Caco-2 (cell line): ENCODE measurements around the gene SPOCK1. TPM values are rescaled to one million over a fixed set of nuclear protein-coding genes. Genes with fewer than 3 reads are reported as not detected.

ENCODE experiments used
- BruUV-seq: library from RNA; stranded (reverse); fragments of 400-500 nt; replicated peaks from 2 replicates; lab custom pipeline; 2021; lab: Mats Ljungman, UMichigan
- CTCF ChIA-PET: fragments of 300-600 bp; sonication (Branson Sonifier 250); formaldehyde crosslinking; loops from one replicate; lab custom pipeline; 2022; ENCODE audit warnings: antibody characterized with exemption; lab: Charles Lee
- POLR2A ChIA-PET: fragments of 300-600 bp; sonication (Branson Sonifier 250); formaldehyde crosslinking; loops from one replicate; lab custom pipeline; 2022; ENCODE audit warnings: antibody characterized with exemption; lab: Charles Lee
- DNase-seq, 2 experiments: peaks; one replicate each; pipeline versions ENCODE4 v3.0.0 to v3.0.0-alpha.2; 2020 to 2022
- H3K27me3 ChIP-seq: replicated peaks from 2 replicates; pipeline ENCODE4 v1.6.0; 2011; ENCODE audit warnings: low read length; ENCODE audit not compliant: control insufficient read depth, insufficient read depth
- H3K36me3 ChIP-seq: 2 replicates; pipeline ENCODE4 v1.5.1; 2011; ENCODE audit warnings: low read length; ENCODE audit not compliant: control insufficient read depth, insufficient read depth
- H3K4me1 ChIP-seq: fragments of 250-450 bp; sonication (Bioruptor Pico); 2 replicates; pipeline ENCODE4 v1.5.1; 2020; ENCODE audit warnings: mild to moderate bottlenecking
- H3K4me3 ChIP-seq: 2 replicates; pipeline ENCODE4 v1.5.1; 2011; ENCODE audit warnings: low read depth, mild to moderate bottlenecking, control low read depth, low read length
- H3K9me3 ChIP-seq: fragments of 250-450 bp; sonication (Bioruptor Pico); 2 replicates; pipeline ENCODE4 v1.5.1; 2020; ENCODE audit warnings: mild to moderate bottlenecking, moderate library complexity
- H3K27ac Mint-ChIP-seq: one replicate; pipeline ENCODE4 v1.8.0; 2022; ENCODE audit warnings: mixed read lengths; ENCODE audit not compliant: unreplicated experiment
- H3K27me3 Mint-ChIP-seq: one replicate; pipeline ENCODE4 v1.8.0; 2022; ENCODE audit warnings: mixed read lengths; ENCODE audit not compliant: insufficient read depth, unreplicated experiment
- H3K36me3 Mint-ChIP-seq: one replicate; pipeline ENCODE4 v1.8.0; 2022; ENCODE audit warnings: mild to moderate bottlenecking, mixed read lengths; ENCODE audit not compliant: insufficient read depth, unreplicated experiment
- H3K4me1 Mint-ChIP-seq: one replicate; pipeline ENCODE4 v1.8.0; 2022; ENCODE audit warnings: low read depth, mixed read lengths; ENCODE audit not compliant: unreplicated experiment
- H3K4me3 Mint-ChIP-seq: one replicate; pipeline ENCODE4 v1.8.0; 2022; ENCODE audit warnings: mild to moderate bottlenecking, moderate library complexity, mixed read lengths; ENCODE audit not compliant: unreplicated experiment
- H3K9me3 Mint-ChIP-seq: one replicate; pipeline ENCODE4 v1.8.0; 2022; ENCODE audit warnings: mixed read lengths; ENCODE audit not compliant: unreplicated experiment
- CTCF ChIP-seq, 2 experiments: fragments of 200-600 bp in 1 of 2; IDR thresholded peaks; 1 replicate in 1 of 2; 2 replicates in 1 of 2; pipeline versions ENCODE4 v1.5.1 to v1.8.0; 2011 to 2022; ENCODE audit warnings: antibody characterized with exemption in 1 of 2, control low read depth in 1 of 2, inconsistent platforms in 1 of 2, low read depth in 1 of 2, low read length in 1 of 2, mild to moderate bottlenecking in 1 of 2, moderate library complexity in 1 of 2; ENCODE audit not compliant: insufficient read depth in 1 of 2, severe bottlenecking in 1 of 2, unreplicated experiment in 1 of 2
- intact Hi-C: fragments of 100-400 bp; cut with micrococcal nuclease; formaldehyde crosslinking; loops from one replicate; pipeline ENCODE4 v1.10.0; 2022; ENCODE audit not compliant: unreplicated experiment
- total RNA-seq: library from RNA; stranded (reverse); gene quantifications from 2 replicates; pipeline ENCODE4 v1.2.3, GENCODE V29; 2022

The SPOCK1 gene
- total RNA-seq, 1 experiment from 2014 or later = not detected

- H3K4me3 ChIP-seq = no peak overlapping the region
- H3K4me3 Mint-ChIP-seq = no peak overlapping the region
- peaks cover 7% of the 10 kb centered on the region for H3K27me3 Mint-ChIP-seq
- H3K9me3 Mint-ChIP-seq = no peaks in the 10 kb centered on the region
- no peaks in the 10 kb centered on the region for H3K27me3 ChIP-seq
- H3K36me3 ChIP-seq = no peaks in the 10 kb centered on the region
- H3K9me3 ChIP-seq = no peaks in the 10 kb centered on the region
- H3K4me1 ChIP-seq = no peaks in the 10 kb centered on the region
- CTCF ChIA-PET = no interaction called here
- no peaks in the 10 kb centered on the region for H3K36me3 Mint-ChIP-seq
- BruUV-seq = no TSS peak
- POLR2A ChIA-PET = no interaction called here
- H3K4me1 Mint-ChIP-seq = no peaks in the 10 kb centered on the region
- no peak overlapping the region for H3K27ac Mint-ChIP-seq
- TF ChIP-seq CTCF (IDR thresholded peaks at IDR 0.05; ENCODE audit: insufficient read depth in 1 of 2, low read depth in 1 of 2, low read length in 1 of 2, severe bottlenecking in 1 of 2, unreplicated experiment in 1 of 2) = no peak
- no peak for DNase-seq
- intact Hi-C loops = no loop called here
These were observed 193.0 kb downstream of the SPOCK1 start for GRCh38 chr5:137305971-137306602.

GRCh38 chr5:137304226-137304874 is 194.8 kb downstream of the SPOCK1 start:
- no peak overlapping the region for H3K27ac Mint-ChIP-seq
- H3K4me3 ChIP-seq = no peak overlapping the region
- CTCF ChIA-PET = no interaction called here
- DNase-seq = no peak
- no peaks in the 10 kb centered on the region for H3K27me3 ChIP-seq
- H3K36me3 Mint-ChIP-seq = no peaks in the 10 kb centered on the region
- no peaks in the 10 kb centered on the region for H3K9me3 Mint-ChIP-seq
- intact Hi-C loops = no loop called here
- H3K4me3 Mint-ChIP-seq = no peak overlapping the region
- TF ChIP-seq CTCF (IDR thresholded peaks at IDR 0.05; ENCODE audit: insufficient read depth in 1 of 2, low read depth in 1 of 2, low read length in 1 of 2, severe bottlenecking in 1 of 2, unreplicated experiment in 1 of 2) = no peak
- H3K36me3 ChIP-seq = no peaks in the 10 kb centered on the region
- H3K27me3 Mint-ChIP-seq = peaks cover 10% of the 10 kb centered on the region
- no peaks in the 10 kb centered on the region for H3K9me3 ChIP-seq
- POLR2A ChIA-PET = interaction anchor here (0.5 kb wide), 1 partner anchor 16 kb away, joined by 3 read pairs; no protein-coding TSS in a partner anchor
- no TSS peak for BruUV-seq
- H3K4me1 ChIP-seq = no peaks in the 10 kb centered on the region
- H3K4me1 Mint-ChIP-seq = no peaks in the 10 kb centered on the region

- no peak for TF ChIP-seq CTCF (IDR thresholded peaks at IDR 0.05; ENCODE audit: insufficient read depth in 1 of 2, low read depth in 1 of 2, low read length in 1 of 2, severe bottlenecking in 1 of 2, unreplicated experiment in 1 of 2)
- BruUV-seq = no TSS peak
- H3K27ac Mint-ChIP-seq = no peak overlapping the region
These were observed 195.6 kb downstream of the SPOCK1 start for GRCh38 chr5:137303509-137303908.

More at GRCh38 chr5:137303509-137303908, 195.6 kb downstream of the SPOCK1 start:
- CTCF ChIA-PET = no interaction called here
- DNase-seq = no peak
- Histone ChIP-seq H3K27me3 (no peaks in the 10 kb centered on the region), H3K4me3 (no peak overlapping the region), H3K36me3 (no peaks in the 10 kb centered on the region), H3K4me1 (no peaks in the 10 kb centered on the region), H3K9me3 (no peaks in the 10 kb centered on the region; the same call in 1 of the 2 replicates)
- no peaks in the 10 kb centered on the region for H3K9me3 Mint-ChIP-seq
- no peak overlapping the region for H3K4me3 Mint-ChIP-seq
- POLR2A ChIA-PET = no interaction called here
- peaks cover 14% of the 10 kb centered on the region for H3K27me3 Mint-ChIP-seq
- intact Hi-C loops = no loop called here
- no peaks in the 10 kb centered on the region for H3K4me1 Mint-ChIP-seq
- H3K36me3 Mint-ChIP-seq = no peaks in the 10 kb centered on the region
